NCI-H345 treated with DMSO at 0.1 percent for 48 hours (cell line): ENCODE measurements around the gene RIMKLA.

Source experiments
- DNase-seq: peaks from one replicate; lab custom pipeline; 2025; ENCODE audit not compliant: unreplicated experiment; lab: John Stamatoyannopoulos, UW

RIMKLA gene

GRCh38 chr1:42370876-42371549 lies 9.6 kb upstream of the RIMKLA start:
- no peak for DNase-seq

- DNase-seq: no peak
Observed at GRCh38 chr1:42372796-42373195, 7.8 kb upstream of the RIMKLA start.

- no peak for DNase-seq
Observed at GRCh38 chr1:42379794-42380585, 602 bp upstream of the RIMKLA start.

GRCh38 chr1:42381280-42381673 lies 685 bp downstream of the RIMKLA start:
- DNase-seq: no peak

- no peak for DNase-seq
Observed at GRCh38 chr1:42385283-42385682, 4.7 kb downstream of the RIMKLA start.

- no peak for DNase-seq
Observed at GRCh38 chr1:42386051-42386450, 5.5 kb downstream of the RIMKLA start.

- peak; percentile 52 for DNase-seq
Observed at GRCh38 chr1:42392255-42392654, 11.7 kb downstream of the RIMKLA start.

GRCh38 chr1:42392967-42393848 lies 12.6 kb downstream of the RIMKLA start:
- no peak for DNase-seq

- no peak for DNase-seq
Observed at GRCh38 chr1:42399315-42400100, 18.9 kb downstream of the RIMKLA start.

GRCh38 chr1:42403880-42404400 lies 23.3 kb downstream of the RIMKLA start:
- no peak for DNase-seq

- DNase-seq: no peak
Observed at GRCh38 chr1:42414551-42415496, 34.2 kb downstream of the RIMKLA start.

- no peak for DNase-seq
Observed at GRCh38 chr1:42417166-42417565, 36.6 kb downstream of the RIMKLA start.

GRCh38 chr1:42418516-42418915 lies 37.9 kb downstream of the RIMKLA start:
- DNase-seq: no peak

- no peak for DNase-seq
Observed at GRCh38 chr1:42419126-42419821, 38.7 kb downstream of the RIMKLA start.

- no peak for DNase-seq
Observed at GRCh38 chr1:42420121-42420520, 39.5 kb downstream of the RIMKLA start.

GRCh38 chr1:42420911-42421585 lies 40.5 kb downstream of the RIMKLA start:
- peak; percentile 92 for DNase-seq

GRCh38 chr1:42422737-42423136 lies 42.1 kb downstream of the RIMKLA start:
- DNase-seq: no peak

GRCh38 chr1:42423681-42424080 lies 43.1 kb downstream of the RIMKLA start:
- no peak for DNase-seq
